Cardiac fibroblast (primary cell): ENCODE results near the gene AKR1E2.

ENCODE experiments used
- DNase-seq, 2 donors: peaks; one replicate each; pipeline versions ENCODE4 v3.0.0 to v3.0.0-alpha.2; 2010; ENCODE audit warnings: low read depth in 2 of 2
- H3K4me3 ChIP-seq, 2 donors: replicated peaks in 1 of 2; 1 replicate in 1 of 2; 2 replicates in 1 of 2; pipeline ENCODE4 v1.5.1; 2011; ENCODE audit warnings: low read depth in 2 of 2, low read length in 2 of 2, mild to moderate bottlenecking in 2 of 2, moderate library complexity in 1 of 2
- TF ChIP-seq, protein P1 (sequence below): IDR thresholded peaks from one replicate; pipeline ENCODE4 v1.5.1; 2011; ENCODE audit warnings: low read depth, mild to moderate bottlenecking, low read length, inconsistent platforms

Gene AKR1E2

DNA sequence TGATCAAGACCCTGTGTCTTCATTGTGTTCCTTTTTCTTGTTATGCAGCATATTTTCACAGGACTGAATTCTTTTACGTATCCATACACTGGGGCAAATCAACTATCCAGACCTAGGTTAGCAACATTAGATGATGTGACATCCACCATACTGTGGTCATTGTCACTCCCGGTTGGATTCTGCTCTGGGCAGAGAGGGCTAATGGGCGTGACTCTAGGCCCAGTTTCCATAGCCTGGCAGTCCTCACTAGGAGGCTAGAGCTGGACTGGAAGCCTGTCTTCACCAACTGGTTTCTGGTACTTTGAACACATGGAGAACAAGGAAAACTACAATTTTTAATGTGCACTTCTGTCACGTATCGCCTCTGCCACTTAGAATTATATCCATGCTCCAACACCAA lies 25.2 kb downstream of the AKR1E2 start:
- H3K4me3 ChIP-seq, result no peak overlapping the region
- no peak for DNase-seq
- TF ChIP-seq, protein P1, sequence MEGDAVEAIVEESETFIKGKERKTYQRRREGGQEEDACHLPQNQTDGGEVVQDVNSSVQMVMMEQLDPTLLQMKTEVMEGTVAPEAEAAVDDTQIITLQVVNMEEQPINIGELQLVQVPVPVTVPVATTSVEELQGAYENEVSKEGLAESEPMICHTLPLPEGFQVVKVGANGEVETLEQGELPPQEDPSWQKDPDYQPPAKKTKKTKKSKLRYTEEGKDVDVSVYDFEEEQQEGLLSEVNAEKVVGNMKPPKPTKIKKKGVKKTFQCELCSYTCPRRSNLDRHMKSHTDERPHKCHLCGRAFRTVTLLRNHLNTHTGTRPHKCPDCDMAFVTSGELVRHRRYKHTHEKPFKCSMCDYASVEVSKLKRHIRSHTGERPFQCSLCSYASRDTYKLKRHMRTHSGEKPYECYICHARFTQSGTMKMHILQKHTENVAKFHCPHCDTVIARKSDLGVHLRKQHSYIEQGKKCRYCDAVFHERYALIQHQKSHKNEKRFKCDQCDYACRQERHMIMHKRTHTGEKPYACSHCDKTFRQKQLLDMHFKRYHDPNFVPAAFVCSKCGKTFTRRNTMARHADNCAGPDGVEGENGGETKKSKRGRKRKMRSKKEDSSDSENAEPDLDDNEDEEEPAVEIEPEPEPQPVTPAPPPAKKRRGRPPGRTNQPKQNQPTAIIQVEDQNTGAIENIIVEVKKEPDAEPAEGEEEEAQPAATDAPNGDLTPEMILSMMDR, result no peak

DNA sequence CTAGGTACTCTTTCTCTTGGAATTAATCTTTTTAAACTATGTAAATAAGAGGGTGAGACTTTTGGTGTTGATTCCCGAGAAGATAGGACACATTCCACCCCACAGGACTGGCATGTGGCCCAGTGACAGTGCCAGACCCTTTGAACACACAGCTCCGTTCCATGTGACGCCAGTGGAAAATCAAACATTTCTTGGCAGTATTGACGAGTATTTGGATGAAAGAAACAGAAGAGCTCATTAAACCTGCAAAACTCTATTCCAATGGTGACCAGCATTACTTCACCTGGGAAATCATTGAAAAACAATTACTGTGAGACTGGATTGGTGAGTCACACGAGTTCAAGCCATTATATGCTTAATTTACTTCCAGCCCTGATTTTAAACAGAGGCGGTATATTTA lies 25.8 kb downstream of the AKR1E2 start:
- TF ChIP-seq, protein P1, result no peak
- peak in 1 of 2 donors; percentile 24 for DNase-seq
- no peak overlapping the region for H3K4me3 ChIP-seq

DNA sequence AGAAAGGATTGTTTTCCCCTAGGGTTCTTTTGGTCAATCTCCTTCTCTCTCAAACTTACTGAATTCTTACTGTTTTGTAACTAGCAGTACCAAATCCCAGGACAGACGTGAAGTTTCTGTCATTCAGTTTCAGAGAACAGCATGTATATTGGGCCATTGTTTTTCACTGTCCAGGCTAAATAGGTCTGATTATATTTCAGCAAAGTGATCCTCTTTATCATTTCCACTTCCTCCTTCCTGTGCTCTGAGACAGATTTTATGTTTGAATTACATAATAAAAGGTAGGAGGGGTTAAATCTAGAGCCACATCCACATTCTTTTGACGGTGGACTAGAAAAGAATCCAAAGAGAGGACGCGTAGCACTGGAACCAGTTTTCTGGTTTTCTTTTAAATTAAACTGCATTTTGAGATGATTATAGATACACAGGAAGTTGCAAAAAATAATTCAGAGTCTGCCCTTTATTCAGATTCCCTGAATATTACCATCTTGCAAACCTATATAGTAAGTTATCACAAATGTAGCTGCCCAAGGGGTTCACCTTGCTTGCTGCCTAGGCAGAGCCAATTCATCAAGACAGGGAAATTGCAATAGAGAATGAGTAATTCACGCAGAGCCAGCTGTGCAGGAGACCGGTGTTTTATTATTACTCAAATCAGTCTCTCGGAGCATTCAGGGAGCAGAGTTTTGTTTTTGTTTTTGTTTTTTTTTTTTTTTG lies 40.1 kb downstream of the AKR1E2 start:
- TF ChIP-seq, protein P1, result no peak
- DNase-seq, result peak; percentile 29 to 53
- H3K4me3 ChIP-seq, result no peak overlapping the region

GRCh38 chr10:4867109-4867519 lies 41.1 kb downstream of the AKR1E2 start:
- TF ChIP-seq, protein P1, result no peak
- no peak for DNase-seq
- no peak overlapping the region for H3K4me3 ChIP-seq

- peak; percentile 50 to 67 for DNase-seq
- TF ChIP-seq, protein P1, result no peak
Observed at GRCh38 chr10:4867520-4868356, 41.7 kb downstream of the AKR1E2 start.

DNA sequence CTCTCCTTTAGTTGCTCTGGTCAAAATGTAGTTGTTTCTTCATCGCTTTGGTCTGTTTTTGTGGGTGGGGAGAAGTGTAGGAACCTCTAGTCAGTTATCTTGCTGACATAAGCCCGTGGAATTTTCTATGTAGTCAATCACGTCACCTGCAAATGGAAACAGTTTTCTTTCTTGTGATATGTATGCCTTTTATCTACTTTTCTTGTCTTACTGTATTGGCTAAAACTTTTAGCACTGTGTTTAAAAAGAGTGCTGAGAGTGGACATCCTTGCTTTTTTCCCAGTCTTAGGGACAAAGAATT lies 42.3 kb downstream of the AKR1E2 start:
- peak; percentile 21 to 36 for DNase-seq
- no peak overlapping the region for H3K4me3 ChIP-seq
- TF ChIP-seq, protein P1, result no peak

More at GRCh38 chr10:4867520-4868356, 41.7 kb downstream of the AKR1E2 start:
- H3K4me3 ChIP-seq, result no peak overlapping the region
